ENCODE results near the gene TIGD1.
"Not testable (repeated sequence)": the region's sequence is repeated elsewhere in the genome, so short reads cannot be mapped to it uniquely, and the experiment has no call there.

The TIGD1 gene

GRCh38 chr2:232535761-232536530 is 14.4 kb downstream of the TIGD1 start:
- Histone ChIP-seq H3K36me3 (ENCODE audit: insufficient read depth, low read length) (no peaks in the 10 kb centered on the region), H3K4me3 (ENCODE audit: low read length) (no peak overlapping the region), H3K27me3 (ENCODE audit: control insufficient read depth, insufficient read depth, low read length) (peaks cover 6% of the 10 kb centered on the region), H3K4me1 (ENCODE audit: control insufficient read depth, insufficient read depth, low read length) (peaks cover 10% of the 10 kb centered on the region), H3K4me2 (ENCODE audit: low read length) (no peak overlapping the region), H3K9ac (ENCODE audit: low read depth, low read length) (no peak overlapping the region), H3K9me3 (replicated peaks; ENCODE audit: low read length) (peaks cover 5% of the 10 kb centered on the region)

- H3K9me3 ChIP-seq (replicated peaks; ENCODE audit: low read length) = peaks cover 5% of the 10 kb centered on the region
- H3K36me3 ChIP-seq (ENCODE audit: insufficient read depth, low read length) = no peaks in the 10 kb centered on the region
- peaks cover 10% of the 10 kb centered on the region for H3K4me1 ChIP-seq (ENCODE audit: control insufficient read depth, insufficient read depth, low read length)
- no peak overlapping the region for H3K4me3 ChIP-seq (ENCODE audit: low read length)
- no peak overlapping the region for H3K9ac ChIP-seq (ENCODE audit: low read depth, low read length)
- peaks cover 6% of the 10 kb centered on the region for H3K27me3 ChIP-seq (ENCODE audit: control insufficient read depth, insufficient read depth, low read length)
- H3K4me2 ChIP-seq (ENCODE audit: low read length) = no peak overlapping the region
Observed at GRCh38 chr2:232534940-232535651, 15.3 kb downstream of the TIGD1 start.

GRCh38 chr2:232533944-232534710 is 16.2 kb downstream of the TIGD1 start:
- H3K4me2 ChIP-seq (ENCODE audit: low read length) = no peak overlapping the region
- no peak overlapping the region for H3K4me3 ChIP-seq (ENCODE audit: low read length)
- peaks cover 5% of the 10 kb centered on the region for H3K9me3 ChIP-seq (replicated peaks; ENCODE audit: low read length)

GRCh38 chr2:232532821-232533220 is 17.5 kb downstream of the TIGD1 start:
- not testable (repeated sequence) for H3K4me3 ChIP-seq (ENCODE audit: low read length); H3K4me1 ChIP-seq (ENCODE audit: control insufficient read depth, insufficient read depth, low read length); H3K4me2 ChIP-seq (ENCODE audit: low read length); H3K9me3 ChIP-seq (replicated peaks; ENCODE audit: low read length); H3K36me3 ChIP-seq (ENCODE audit: insufficient read depth, low read length); H3K27me3 ChIP-seq (ENCODE audit: control insufficient read depth, insufficient read depth, low read length); H3K9ac ChIP-seq (ENCODE audit: low read depth, low read length)

More at GRCh38 chr2:232533944-232534710, 16.2 kb downstream of the TIGD1 start:
- Histone ChIP-seq H3K4me1 (ENCODE audit: control insufficient read depth, insufficient read depth, low read length) (peaks cover 5% of the 10 kb centered on the region), H3K36me3 (ENCODE audit: insufficient read depth, low read length) (no peaks in the 10 kb centered on the region), H3K27me3 (ENCODE audit: control insufficient read depth, insufficient read depth, low read length) (peaks cover 3% of the 10 kb centered on the region), H3K9ac (ENCODE audit: low read depth, low read length) (no peak overlapping the region)

- Histone ChIP-seq H3K4me2 (ENCODE audit: low read length) (no peak overlapping the region), H3K4me1 (ENCODE audit: control insufficient read depth, insufficient read depth, low read length) (peaks cover 10% of the 10 kb centered on the region), H3K9me3 (replicated peaks; ENCODE audit: low read length) (peaks cover 5% of the 10 kb centered on the region), H3K9ac (ENCODE audit: low read depth, low read length) (no peak overlapping the region), H3K27me3 (ENCODE audit: control insufficient read depth, insufficient read depth, low read length) (no peaks in the 10 kb centered on the region), H3K4me3 (ENCODE audit: low read length) (no peak overlapping the region), H3K36me3 (ENCODE audit: insufficient read depth, low read length) (no peaks in the 10 kb centered on the region)
Observed at GRCh38 chr2:232532419-232532818, 17.9 kb downstream of the TIGD1 start.

- Histone ChIP-seq H3K9me3 (replicated peaks; ENCODE audit: low read length) (no peaks in the 10 kb centered on the region), H3K4me1 (ENCODE audit: control insufficient read depth, insufficient read depth, low read length) (peaks cover 10% of the 10 kb centered on the region), H3K4me3 (ENCODE audit: low read length) (no peak overlapping the region), H3K4me2 (ENCODE audit: low read length) (no peak overlapping the region), H3K9ac (ENCODE audit: low read depth, low read length) (no peak overlapping the region), H3K36me3 (ENCODE audit: insufficient read depth, low read length) (no peaks in the 10 kb centered on the region), H3K27me3 (ENCODE audit: control insufficient read depth, insufficient read depth, low read length) (no peaks in the 10 kb centered on the region)
Observed at GRCh38 chr2:232530626-232531260, 19.6 kb downstream of the TIGD1 start.

GRCh38 chr2:232529806-232530547 is 20.4 kb downstream of the TIGD1 start:
- Histone ChIP-seq H3K36me3 (ENCODE audit: insufficient read depth, low read length) (no peaks in the 10 kb centered on the region), H3K9ac (ENCODE audit: low read depth, low read length) (no peak overlapping the region), H3K4me2 (ENCODE audit: low read length) (no peak overlapping the region), H3K4me3 (ENCODE audit: low read length) (no peak overlapping the region), H3K9me3 (replicated peaks; ENCODE audit: low read length) (no peaks in the 10 kb centered on the region), H3K27me3 (ENCODE audit: control insufficient read depth, insufficient read depth, low read length) (no peaks in the 10 kb centered on the region), H3K4me1 (ENCODE audit: control insufficient read depth, insufficient read depth, low read length) (peaks cover 15% of the 10 kb centered on the region)

GRCh38 chr2:232528746-232529460 is 21.5 kb downstream of the TIGD1 start:
- Histone ChIP-seq H3K4me2 (ENCODE audit: low read length) (no peak overlapping the region), H3K9me3 (replicated peaks; ENCODE audit: low read length) (no peaks in the 10 kb centered on the region), H3K4me3 (ENCODE audit: low read length) (no peak overlapping the region), H3K9ac (ENCODE audit: low read depth, low read length) (no peak overlapping the region), H3K27me3 (ENCODE audit: control insufficient read depth, insufficient read depth, low read length) (peaks cover 6% of the 10 kb centered on the region), H3K36me3 (ENCODE audit: insufficient read depth, low read length) (no peaks in the 10 kb centered on the region), H3K4me1 (ENCODE audit: control insufficient read depth, insufficient read depth, low read length) (peaks cover 19% of the 10 kb centered on the region)

GRCh38 chr2:232527905-232528470 is 22.4 kb downstream of the TIGD1 start:
- Histone ChIP-seq H3K9ac (ENCODE audit: low read depth, low read length) (no peak overlapping the region), H3K9me3 (replicated peaks; ENCODE audit: low read length) (no peaks in the 10 kb centered on the region), H3K4me1 (ENCODE audit: control insufficient read depth, insufficient read depth, low read length) (peaks cover 25% of the 10 kb centered on the region), H3K4me2 (ENCODE audit: low read length) (no peak overlapping the region), H3K4me3 (ENCODE audit: low read length) (no peak overlapping the region), H3K36me3 (ENCODE audit: insufficient read depth, low read length) (no peaks in the 10 kb centered on the region), H3K27me3 (ENCODE audit: control insufficient read depth, insufficient read depth, low read length) (peaks cover 13% of the 10 kb centered on the region)

- Histone ChIP-seq H3K9me3 (replicated peaks; ENCODE audit: low read length) (no peaks in the 10 kb centered on the region), H3K4me2 (ENCODE audit: low read length) (no peak overlapping the region), H3K27me3 (ENCODE audit: control insufficient read depth, insufficient read depth, low read length) (peaks cover 21% of the 10 kb centered on the region), H3K9ac (ENCODE audit: low read depth, low read length) (no peak overlapping the region), H3K36me3 (ENCODE audit: insufficient read depth, low read length) (no peaks in the 10 kb centered on the region), H3K4me3 (ENCODE audit: low read length) (no peak overlapping the region), H3K4me1 (ENCODE audit: control insufficient read depth, insufficient read depth, low read length) (peaks cover 25% of the 10 kb centered on the region)
Observed at GRCh38 chr2:232526372-232526941, 23.9 kb downstream of the TIGD1 start.
